Measurements from ENCODE around the gene CBX3.
"Not testable (repeated sequence)": the region's sequence is repeated elsewhere in the genome, so short reads cannot be mapped to it uniquely, and the experiment has no call there.

The CBX3 gene

GRCh38 chr7:26199301-26200037, 2.1 kb upstream of the CBX3 start:
- no peak for DNase-seq

GRCh38 chr7:26200038-26200443, 1.5 kb upstream of the CBX3 start:
- peak; percentile 96 for DNase-seq

- DNase-seq: peak; percentile 99
Measured at GRCh38 chr7:26200444-26201246, 900 bp upstream of the CBX3 start, which contains the start of gene HNRNPA2B1. HNRNPA2B1 (minus strand) TSS chr7:26200746; CDS start chr7:26200577, 169 bp downstream.

- peak; percentile 71 for DNase-seq
Measured at GRCh38 chr7:26202019-26202990, 760 bp downstream of the CBX3 start.

- DNase-seq: no peak
Measured at GRCh38 chr7:26203016-26203415, 1.5 kb downstream of the CBX3 start.

GRCh38 chr7:26208040-26208439, 6.5 kb downstream of the CBX3 start:
- no peak for DNase-seq

GRCh38 chr7:26212921-26213718, 11.6 kb downstream of the CBX3 start:
- no peak for DNase-seq

GRCh38 chr7:26213807-26214515, 12.4 kb downstream of the CBX3 start:
- no peak for DNase-seq

GRCh38 chr7:26216049-26216448, 14.5 kb downstream of the CBX3 start:
- no peak for DNase-seq

GRCh38 chr7:26224359-26224758, 22.8 kb downstream of the CBX3 start:
- DNase-seq: no peak

GRCh38 chr7:26227987-26228386, 26.4 kb downstream of the CBX3 start:
- DNase-seq: no peak

GRCh38 chr7:26233902-26234511, 32.5 kb downstream of the CBX3 start:
- DNase-seq: no peak

GRCh38 chr7:26237035-26237807, 35.7 kb downstream of the CBX3 start:
- no peak for DNase-seq

GRCh38 chr7:26238032-26238431, 36.5 kb downstream of the CBX3 start:
- no peak for DNase-seq

GRCh38 chr7:26245150-26245549, 43.6 kb downstream of the CBX3 start:
- DNase-seq: no peak

GRCh38 chr7:26250239-26250638, 48.7 kb downstream of the CBX3 start:
- DNase-seq: no peak

- not testable (repeated sequence) for DNase-seq
Measured at GRCh38 chr7:26261866-26262265, 60.3 kb downstream of the CBX3 start.
